NCI-H187 (cell line): ENCODE results near the gene GSTO2.

Experiments
- DNase-seq, 2 experiments: peaks; one replicate each; lab custom pipeline; 2025; lab: John Stamatoyannopoulos, UW

GSTO2 gene

GRCh38 chr10:104308439-104308903, 39.5 kb downstream of the GSTO2 start:
- DNase-seq, result no peak

- no peak for DNase-seq
Observed at GRCh38 chr10:104309980-104310978, 41.3 kb downstream of the GSTO2 start.

DNA sequence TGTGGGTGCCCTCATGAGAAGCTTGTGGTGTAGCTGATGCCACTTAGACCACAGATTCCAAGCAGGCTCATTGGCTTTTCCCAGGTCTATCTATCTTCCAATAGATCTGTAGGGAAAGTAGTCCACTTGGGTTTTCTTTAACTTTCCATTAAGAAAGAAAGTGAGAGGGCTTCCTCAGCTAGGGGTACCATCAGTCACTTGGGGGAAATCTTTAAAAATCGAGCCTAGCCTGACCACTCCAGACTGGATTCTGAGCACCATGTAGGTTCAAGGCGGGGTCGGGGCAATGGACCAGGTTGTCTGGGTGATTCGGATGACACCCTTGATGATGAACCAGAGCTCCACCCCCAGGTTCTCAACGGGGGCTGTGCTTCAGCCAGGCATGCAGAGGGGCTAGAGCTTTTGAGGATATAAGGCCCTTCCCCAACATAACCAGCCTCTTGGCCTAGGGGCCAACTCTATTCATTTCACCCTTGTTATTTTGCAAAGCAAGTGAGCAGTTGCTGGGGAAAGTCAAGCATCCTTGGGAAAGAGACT, 42.3 kb downstream of the GSTO2 start:
- DNase-seq, result no peak

DNA sequence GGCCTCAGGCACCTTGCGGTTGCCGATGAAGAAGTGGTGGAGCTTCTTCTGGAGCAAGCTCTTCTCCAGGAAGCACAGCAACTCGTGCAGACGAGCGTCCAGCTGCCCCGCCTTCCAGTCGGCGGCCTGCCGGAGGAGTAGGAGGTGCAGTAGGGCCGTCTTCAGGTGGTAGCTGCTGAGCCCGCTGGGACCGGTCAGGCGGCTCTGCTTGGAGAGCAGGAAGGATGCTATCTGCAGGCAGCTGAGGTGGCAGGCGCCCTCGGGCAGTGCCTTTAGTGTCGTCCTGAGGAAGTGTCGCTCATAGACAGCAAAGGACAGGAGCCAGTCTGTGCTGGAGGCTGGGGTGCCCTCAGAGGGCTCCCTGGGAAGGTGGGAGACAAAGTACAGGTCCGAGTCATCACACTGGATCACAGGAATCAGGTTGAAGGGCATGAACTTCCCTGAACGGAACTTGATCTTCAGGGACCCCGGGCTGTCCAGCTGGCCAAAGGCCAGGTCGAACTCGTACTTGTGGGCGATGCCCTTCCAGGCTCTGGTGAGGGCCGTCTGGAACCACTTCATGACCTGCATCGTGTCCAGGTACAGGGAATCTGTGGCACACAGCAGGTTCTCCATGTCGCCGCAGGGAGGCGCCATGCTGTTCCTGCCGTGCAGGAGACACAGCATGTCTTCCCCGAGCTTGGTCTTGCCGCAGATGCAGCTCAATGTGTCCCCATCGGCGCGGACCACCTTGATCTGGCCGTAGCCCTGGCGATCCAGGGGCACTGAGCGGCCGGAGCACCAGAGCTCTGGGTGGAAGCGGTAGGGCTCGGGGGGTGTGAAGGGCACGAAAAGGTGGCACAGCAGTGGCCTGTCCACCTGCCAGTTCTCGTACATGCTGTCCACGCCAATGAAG, 45.9 kb downstream of the GSTO2 start:
- DNase-seq, result no peak

GRCh38 chr10:104315486-104315921, 46.5 kb downstream of the GSTO2 start:
- DNase-seq, result no peak

DNA sequence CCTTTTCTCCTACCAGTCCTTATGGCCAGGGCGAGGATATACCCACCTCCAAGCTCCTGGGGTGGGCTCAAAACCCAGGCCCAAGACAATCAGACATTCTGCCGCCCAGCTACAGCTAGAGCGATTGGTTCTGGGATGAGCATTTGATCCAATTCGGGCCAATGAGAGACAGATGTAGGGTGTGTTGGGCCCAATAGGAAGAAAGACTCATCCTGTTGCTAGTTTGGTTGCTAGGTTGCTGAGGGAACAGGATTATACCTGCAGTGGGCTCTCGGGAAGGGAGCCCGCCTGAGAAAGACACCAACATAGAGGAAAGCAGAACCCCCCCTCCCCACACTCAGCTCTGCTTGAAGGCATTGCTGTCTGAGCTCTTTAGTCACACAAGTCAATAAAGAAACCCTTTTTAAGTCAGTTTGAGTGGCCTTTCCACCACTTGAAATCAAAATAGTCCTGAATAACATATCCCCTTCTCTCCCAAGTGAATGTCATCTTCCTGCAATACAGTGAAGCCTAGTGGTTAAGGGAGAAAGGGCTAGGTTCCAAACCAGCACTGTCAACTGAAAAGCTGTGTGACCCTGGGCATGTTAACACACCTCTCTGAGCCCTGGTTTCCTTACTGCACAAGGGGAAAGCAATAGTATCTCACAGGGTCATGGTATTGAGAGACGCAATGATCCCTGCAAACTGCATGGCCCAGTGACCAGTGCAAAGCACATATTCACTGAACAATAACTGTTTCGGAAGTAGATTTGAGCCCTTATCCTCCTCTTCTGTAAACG, 47.5 kb downstream of the GSTO2 start:
- DNase-seq, result no peak

DNA sequence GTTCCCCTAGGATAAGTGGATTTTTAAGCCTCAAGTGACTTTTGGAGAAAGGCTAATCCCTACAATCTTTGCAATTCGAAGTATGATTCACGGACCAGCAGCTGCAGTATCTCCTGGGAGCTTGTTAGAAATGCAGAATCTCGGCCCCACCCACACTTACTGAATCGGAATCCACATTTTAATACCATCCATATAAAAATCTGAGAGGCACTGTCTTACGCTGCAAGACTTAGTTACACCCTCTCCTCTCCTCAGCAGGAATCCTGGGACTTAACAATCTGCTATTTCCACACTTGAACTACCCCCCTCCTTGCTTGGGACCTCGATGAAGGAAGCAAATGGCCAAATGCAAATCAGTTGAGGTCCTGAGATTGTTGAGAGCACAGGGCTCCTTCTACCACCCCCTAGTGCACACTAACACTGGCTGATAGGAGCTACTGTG, 48.3 kb downstream of the GSTO2 start:
- DNase-seq, result no peak

GRCh38 chr10:104317726-104318299, 48.8 kb downstream of the GSTO2 start:
- no peak for DNase-seq

GRCh38 chr10:104318326-104318725, 49.3 kb downstream of the GSTO2 start:
- DNase-seq, result no peak

- no peak for DNase-seq
Observed at GRCh38 chr10:104318810-104319741, 50.1 kb downstream of the GSTO2 start.

DNA sequence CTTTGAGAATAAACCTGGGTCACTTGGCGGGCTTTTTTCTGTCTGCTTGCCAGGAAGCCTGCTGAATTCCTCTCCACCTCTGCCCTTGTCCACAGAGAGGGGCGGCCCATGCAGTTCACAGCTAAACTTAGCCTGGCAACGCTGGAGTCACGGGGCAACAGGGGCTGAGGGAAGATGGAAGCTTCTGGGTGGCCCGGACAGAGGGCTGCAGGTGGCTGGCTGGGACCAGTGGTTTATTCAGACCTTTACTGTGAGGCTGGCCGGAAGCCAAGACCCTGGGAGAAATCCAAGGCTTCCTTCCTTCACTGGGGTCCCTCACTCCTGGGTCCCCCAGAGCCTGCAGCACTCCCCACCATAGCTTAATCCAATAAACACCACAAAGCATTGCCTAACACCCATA, 52.2 kb downstream of the GSTO2 start:
- DNase-seq, result no peak

GRCh38 chr10:104321725-104322415, 52.9 kb downstream of the GSTO2 start:
- DNase-seq, result no peak

GRCh38 chr10:104322416-104322782, 53.4 kb downstream of the GSTO2 start:
- DNase-seq, result no peak

DNA sequence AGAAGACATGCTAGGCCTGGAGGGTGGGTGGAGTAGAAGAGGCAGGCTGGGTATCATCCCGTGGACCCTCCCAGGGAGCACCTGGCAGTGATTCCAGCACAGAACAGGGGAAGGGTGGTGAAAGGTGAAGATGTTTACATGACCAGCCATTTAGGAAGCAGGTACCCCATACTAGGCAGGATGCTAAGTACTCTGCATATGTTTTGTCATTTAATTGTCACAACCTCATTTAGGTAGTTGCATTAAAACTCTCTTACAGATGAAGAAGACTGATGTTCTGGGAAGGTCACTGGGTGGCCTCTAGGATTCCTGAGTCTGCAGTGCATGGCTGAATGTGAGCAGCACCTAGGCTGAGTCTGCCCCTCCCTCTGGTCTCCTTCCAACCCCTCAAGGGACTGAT, 54.1 kb downstream of the GSTO2 start:
- no peak for DNase-seq

- no peak for DNase-seq
Observed at GRCh38 chr10:104323760-104324201, 54.8 kb downstream of the GSTO2 start.

- no peak for DNase-seq
Observed at GRCh38 chr10:104324221-104324686, 55.3 kb downstream of the GSTO2 start.

DNA sequence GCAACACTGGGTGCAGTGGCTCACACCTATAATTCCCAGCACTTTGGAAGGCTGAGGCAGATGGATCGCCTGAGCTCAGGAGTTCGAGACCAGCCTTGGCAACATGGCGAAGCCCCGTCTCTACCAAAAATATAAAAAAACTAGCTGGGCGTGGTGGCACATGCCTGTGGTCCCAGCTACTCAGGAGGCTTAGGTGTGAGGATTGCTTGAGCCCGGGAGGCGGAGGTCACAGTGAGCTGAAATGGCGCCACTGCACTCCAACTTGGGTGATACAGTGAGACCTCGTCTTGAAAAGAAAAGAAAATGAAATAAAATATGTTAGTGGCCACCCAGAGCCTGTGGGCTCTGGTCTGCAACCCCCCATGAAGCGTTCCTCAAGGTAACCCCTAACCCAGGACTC, 55.9 kb downstream of the GSTO2 start:
- no peak for DNase-seq

DNA sequence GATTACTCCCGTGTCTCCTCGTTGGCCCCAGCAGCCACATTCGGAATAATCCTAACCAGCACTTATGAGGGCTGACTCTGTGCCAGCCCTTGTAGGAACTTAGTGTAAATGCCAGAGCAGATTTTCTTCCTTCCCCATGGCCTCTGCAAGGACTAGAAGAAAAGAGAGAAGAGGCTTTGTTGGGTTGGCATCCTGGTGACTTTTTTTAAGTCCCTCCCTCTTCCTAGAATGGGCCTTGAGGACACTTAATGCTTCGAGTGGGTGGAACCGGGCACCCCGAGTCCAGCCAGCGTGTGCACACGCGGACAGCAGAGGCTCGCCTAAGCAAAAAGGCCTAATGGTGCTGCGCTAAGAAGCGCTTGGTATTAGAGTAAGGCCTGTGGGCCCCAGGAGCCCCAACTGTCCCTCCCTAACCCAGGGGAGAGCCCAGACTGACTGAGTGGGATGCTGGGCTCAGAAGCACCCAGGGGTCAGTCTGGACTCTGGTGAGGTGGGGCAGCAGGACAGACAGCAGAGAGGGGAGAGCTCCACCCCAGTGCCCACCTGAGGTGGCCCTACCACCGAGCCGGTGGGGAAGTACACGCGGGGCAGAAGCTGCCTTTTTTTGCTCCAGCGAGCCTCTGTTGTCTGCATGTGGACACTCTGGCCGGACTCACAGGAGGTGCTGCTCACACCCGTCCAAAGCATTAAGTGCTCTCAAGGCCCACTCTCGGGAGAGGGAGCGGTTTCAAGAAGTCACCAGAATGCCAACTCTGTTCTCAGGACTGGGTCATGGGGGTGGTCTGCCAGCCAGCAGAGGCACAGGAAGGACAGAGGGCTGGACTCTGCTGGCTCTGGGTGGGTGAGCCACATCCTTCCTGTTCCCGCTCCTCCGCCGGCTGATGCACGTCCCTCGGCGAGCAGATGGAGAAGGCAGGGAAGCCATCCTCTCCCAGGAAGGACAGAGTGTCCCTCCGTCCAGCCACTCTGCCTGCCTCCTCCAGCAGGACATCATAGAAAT, 56.8 kb downstream of the GSTO2 start:
- no peak for DNase-seq
